OCI-LY1 (cell line): Measurements from ENCODE around the gene RAB22A.

Source experiments
- H2AFZ ChIP-seq: fragments of 200-600 bp; sonication (generic), shearing (Covaris generic); 2 replicates; pipeline ENCODE4 v1.6.0; 2014; ENCODE audit warnings: antibody characterized with exemption, mild to moderate bottlenecking, low read length
- H3F3A ChIP-seq: fragments of 200-600 bp; sonication (generic), shearing (Covaris generic); 2 replicates; pipeline ENCODE4 v1.6.0; 2014; ENCODE audit warnings: mild to moderate bottlenecking, antibody characterized with exemption, low read length, moderate library complexity; ENCODE audit not compliant: insufficient read depth
- H3K27ac ChIP-seq: fragments of 200-600 bp; sonication (generic); 2 replicates; pipeline ENCODE4 v1.5.1; 2014; ENCODE audit warnings: low read length, mixed run types, mild to moderate bottlenecking, low read depth; ENCODE audit not compliant: poor library complexity, severe bottlenecking
- H3K27me3 ChIP-seq: fragments of 200-600 bp; sonication (generic); 2 replicates; pipeline ENCODE4 v1.6.0; 2014; ENCODE audit warnings: antibody characterized with exemption, mild to moderate bottlenecking, low read length, moderate library complexity; ENCODE audit not compliant: insufficient read depth
- H3K36me3 ChIP-seq: fragments of 200-600 bp; sonication (generic); 2 replicates; pipeline ENCODE4 v1.6.1; 2014; ENCODE audit warnings: mild to moderate bottlenecking, antibody characterized with exemption, low read length, moderate library complexity, mixed read lengths; ENCODE audit not compliant: insufficient read depth
- H3K4me1 ChIP-seq: fragments of 200-600 bp; sonication (generic); 2 replicates; pipeline ENCODE4 v1.5.1; 2014; ENCODE audit warnings: mild to moderate bottlenecking, low read length, moderate library complexity; ENCODE audit not compliant: insufficient read depth, severe bottlenecking
- H3K4me2 ChIP-seq: fragments of 200-600 bp; sonication (generic), shearing (Covaris generic); 2 replicates; pipeline ENCODE4 v1.6.1; 2014; ENCODE audit warnings: low read length
- H3K4me3 ChIP-seq: fragments of 200-600 bp; sonication (generic); 2 replicates; pipeline ENCODE4 v1.5.1; 2014; ENCODE audit warnings: low read length, low read depth, mild to moderate bottlenecking, mixed read lengths; ENCODE audit not compliant: poor library complexity, severe bottlenecking
- H3K79me2 ChIP-seq: fragments of 200-600 bp; shearing (Covaris generic); 2 replicates; pipeline ENCODE4 v1.6.1; 2016; ENCODE audit warnings: mixed run types, low read length, mixed read lengths; ENCODE audit not compliant: insufficient read depth
- H3K9ac ChIP-seq: fragments of 200-600 bp; sonication (generic), shearing (Covaris generic); 2 replicates; pipeline ENCODE4 v1.6.1; 2014; ENCODE audit warnings: mild to moderate bottlenecking, low read length, mixed read lengths
- H3K9me2 ChIP-seq: fragments of 200-600 bp; sonication (generic), shearing (Covaris generic); 2 replicates; pipeline ENCODE4 v1.6.1; 2014; ENCODE audit warnings: low read depth, mild to moderate bottlenecking, low read length, mixed read lengths
- H3K9me3 ChIP-seq: fragments of 200-600 bp; shearing (Covaris generic); 2 replicates; pipeline ENCODE4 v1.6.1; 2014; ENCODE audit warnings: low read length, mixed read lengths
- H4K20me1 ChIP-seq: fragments of 200-600 bp; sonication (generic), shearing (Covaris generic); 2 replicates; pipeline ENCODE4 v1.6.0; 2016; ENCODE audit warnings: mild to moderate bottlenecking, low read length; ENCODE audit not compliant: insufficient read depth
- CTCF ChIP-seq: fragments of 200-600 bp; sonication (generic), shearing (Covaris generic); IDR thresholded peaks from 2 replicates; pipeline ENCODE4 v1.5.1; 2017; ENCODE audit warnings: mild to moderate bottlenecking, antibody characterized with exemption, low read length, moderate library complexity, mixed read lengths
- EZH2 ChIP-seq: fragments of 200-600 bp; sonication (generic), shearing (Covaris generic); IDR thresholded peaks from 2 replicates; pipeline ENCODE4 v1.8.0; 2017; ENCODE audit warnings: borderline replicate concordance, mixed run types, mild to moderate bottlenecking, antibody characterized with exemption, low read length, moderate library complexity, mixed read lengths

RAB22A gene

GRCh38 chr20:58331961-58332551 is 22.5 kb downstream of the RAB22A start:
- Histone ChIP-seq H3K4me1 (no peaks in the 10 kb centered on the region), H3K27ac (no peak overlapping the region), H3K9me2 (no peaks in the 10 kb centered on the region), H4K20me1 (no peaks in the 10 kb centered on the region; the same call in 1 of the 2 replicates), H2AFZ (no peak overlapping the region), H3F3A (no peaks in the 10 kb centered on the region), H3K79me2 (peaks cover 23% of the 10 kb centered on the region; the same call in 1 of the 2 replicates), H3K9me3 (no peaks in the 10 kb centered on the region), H3K27me3 (no peaks in the 10 kb centered on the region), H3K9ac (no peak overlapping the region), H3K36me3 (peaks cover 10% of the 10 kb centered on the region; the same call in 1 of the 2 replicates), H3K4me2 (no peak overlapping the region), H3K4me3 (no peak overlapping the region)
- no peak for TF ChIP-seq CTCF
- no peak for TF ChIP-seq EZH2

- H3K4me2 ChIP-seq = no peak overlapping the region
- no peaks in the 10 kb centered on the region for H3K79me2 ChIP-seq
- no peak overlapping the region for H2AFZ ChIP-seq
- H3K9me2 ChIP-seq = no peaks in the 10 kb centered on the region
- H3K27ac ChIP-seq = no peak overlapping the region
- TF ChIP-seq CTCF (no peak), EZH2 (no peak)
- no peak overlapping the region for H3K9ac ChIP-seq
- H3K4me3 ChIP-seq = no peak overlapping the region
- H3K36me3 ChIP-seq = peaks cover 6% of the 10 kb centered on the region; the same call in 1 of the 2 replicates
- H4K20me1 ChIP-seq = no peaks in the 10 kb centered on the region
- H3F3A ChIP-seq = no peaks in the 10 kb centered on the region
- no peaks in the 10 kb centered on the region for H3K9me3 ChIP-seq
- H3K27me3 ChIP-seq = no peaks in the 10 kb centered on the region
- H3K4me1 ChIP-seq = no peaks in the 10 kb centered on the region
Observed at GRCh38 chr20:58339741-58340140, 30.2 kb downstream of the RAB22A start.

GRCh38 chr20:58340151-58340550 is 30.6 kb downstream of the RAB22A start:
- no peaks in the 10 kb centered on the region for H3K79me2 ChIP-seq
- no peak overlapping the region for H3K4me2 ChIP-seq
- no peak overlapping the region for H3K9ac ChIP-seq
- H3K9me3 ChIP-seq = no peaks in the 10 kb centered on the region
- no peaks in the 10 kb centered on the region for H3K4me1 ChIP-seq
- H3F3A ChIP-seq = no peaks in the 10 kb centered on the region
- H2AFZ ChIP-seq = no peak overlapping the region
- no peaks in the 10 kb centered on the region for H3K27me3 ChIP-seq
- no peak for TF ChIP-seq CTCF
- no peak for TF ChIP-seq EZH2
- H3K9me2 ChIP-seq = no peaks in the 10 kb centered on the region
- H3K27ac ChIP-seq = no peak overlapping the region
- H4K20me1 ChIP-seq = no peaks in the 10 kb centered on the region
- H3K36me3 ChIP-seq = peaks cover 10% of the 10 kb centered on the region
- H3K4me3 ChIP-seq = no peak overlapping the region
